ENCODE measurements around the gene CD248.

CD248 gene

DNA sequence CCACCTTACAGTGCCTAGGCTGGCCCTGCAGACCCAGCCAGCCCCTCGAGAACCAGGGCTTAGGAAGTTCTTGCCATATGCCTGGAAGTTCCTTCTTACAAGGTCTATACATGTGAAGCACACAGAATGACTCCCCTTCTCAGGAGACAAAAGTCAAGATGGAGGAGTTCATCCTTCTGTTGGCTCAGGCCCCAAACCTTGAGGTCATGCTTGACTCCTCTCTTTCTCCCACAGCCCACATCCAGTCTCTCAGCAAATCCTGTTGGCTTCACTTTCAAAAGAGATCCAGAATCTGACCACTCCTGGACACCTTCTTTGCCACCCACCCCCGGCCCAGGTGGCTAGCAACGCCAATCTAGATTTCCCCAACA is 1.7 kb upstream of the CD248 start:
- FAIRE-seq = no peak
- TF ChIP-seq, protein P1, sequence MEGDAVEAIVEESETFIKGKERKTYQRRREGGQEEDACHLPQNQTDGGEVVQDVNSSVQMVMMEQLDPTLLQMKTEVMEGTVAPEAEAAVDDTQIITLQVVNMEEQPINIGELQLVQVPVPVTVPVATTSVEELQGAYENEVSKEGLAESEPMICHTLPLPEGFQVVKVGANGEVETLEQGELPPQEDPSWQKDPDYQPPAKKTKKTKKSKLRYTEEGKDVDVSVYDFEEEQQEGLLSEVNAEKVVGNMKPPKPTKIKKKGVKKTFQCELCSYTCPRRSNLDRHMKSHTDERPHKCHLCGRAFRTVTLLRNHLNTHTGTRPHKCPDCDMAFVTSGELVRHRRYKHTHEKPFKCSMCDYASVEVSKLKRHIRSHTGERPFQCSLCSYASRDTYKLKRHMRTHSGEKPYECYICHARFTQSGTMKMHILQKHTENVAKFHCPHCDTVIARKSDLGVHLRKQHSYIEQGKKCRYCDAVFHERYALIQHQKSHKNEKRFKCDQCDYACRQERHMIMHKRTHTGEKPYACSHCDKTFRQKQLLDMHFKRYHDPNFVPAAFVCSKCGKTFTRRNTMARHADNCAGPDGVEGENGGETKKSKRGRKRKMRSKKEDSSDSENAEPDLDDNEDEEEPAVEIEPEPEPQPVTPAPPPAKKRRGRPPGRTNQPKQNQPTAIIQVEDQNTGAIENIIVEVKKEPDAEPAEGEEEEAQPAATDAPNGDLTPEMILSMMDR (IDR thresholded peaks at IDR 0.05; ENCODE audit: insufficient read depth, missing control alignments) = no peak
- no peak for DNase-seq (ENCODE audit: insufficient read length, low spot score)

DNA sequence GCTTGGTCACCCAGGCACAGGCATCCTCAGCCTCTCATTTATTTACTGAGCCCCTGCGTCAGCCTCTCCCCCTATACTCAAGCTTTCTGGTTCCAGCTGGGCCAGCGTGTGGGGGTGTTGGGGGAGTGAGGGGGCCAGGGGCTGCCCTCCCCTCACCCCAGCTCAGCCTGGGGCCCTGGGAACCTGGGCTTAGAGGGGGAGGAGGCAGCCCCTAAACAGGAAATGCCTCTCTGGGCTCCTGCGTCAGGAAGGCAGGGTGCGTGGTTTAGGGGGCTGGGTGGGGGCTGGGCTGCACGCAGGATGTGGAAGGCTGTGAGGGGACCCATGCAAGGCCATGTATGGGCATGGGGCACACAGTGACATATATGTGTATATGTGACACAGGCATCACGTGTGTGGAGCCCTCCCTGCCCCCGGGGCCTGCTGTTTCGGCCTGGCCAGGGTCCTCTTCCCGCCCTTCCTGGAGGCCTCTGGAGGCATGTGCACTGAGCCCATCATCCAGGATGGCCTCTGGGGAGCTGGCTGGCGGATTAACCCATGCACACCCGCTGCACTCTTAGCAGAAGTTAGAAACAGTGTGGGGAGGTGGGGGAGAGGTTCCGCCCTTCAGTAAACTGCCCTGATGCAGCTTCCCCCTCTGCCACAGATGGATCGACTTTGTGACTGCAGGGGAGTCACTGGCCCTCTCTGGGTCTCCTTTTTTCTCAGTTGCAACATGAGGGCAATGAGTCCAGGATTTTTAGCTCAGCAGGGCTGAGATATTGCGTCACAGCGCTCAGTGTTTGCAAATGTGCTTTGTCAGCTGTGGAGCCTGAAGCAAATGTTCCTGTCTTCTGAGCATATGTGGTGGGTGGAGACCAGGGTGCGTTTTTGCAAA is 1.1 kb upstream of the CD248 start:
- no peak for DNase-seq (ENCODE audit: insufficient read length, low spot score)
- FAIRE-seq = no peak
- TF ChIP-seq, protein P1 (IDR thresholded peaks at IDR 0.05; ENCODE audit: insufficient read depth, missing control alignments) = no peak

DNA sequence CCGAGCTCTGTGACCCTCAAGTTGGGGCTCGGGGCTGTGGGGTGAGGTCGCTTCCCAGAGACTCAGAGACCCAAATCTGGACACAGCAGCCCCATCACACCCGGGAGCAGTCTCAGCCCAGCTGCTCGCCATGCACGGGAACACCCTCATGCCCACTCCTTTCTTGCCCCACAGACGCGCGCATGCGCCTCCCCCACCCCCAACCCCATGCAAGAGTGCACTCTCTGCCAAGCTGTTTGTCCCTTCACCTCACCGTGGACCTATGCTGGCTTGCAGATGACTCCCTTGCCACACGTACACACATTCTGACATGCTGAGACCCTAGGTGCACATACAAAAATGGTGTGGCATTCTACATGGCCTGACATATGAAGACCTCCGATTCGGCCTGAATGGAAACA is 478 bp upstream of the CD248 start:
- no peak for DNase-seq (ENCODE audit: insufficient read length, low spot score)

DNA sequence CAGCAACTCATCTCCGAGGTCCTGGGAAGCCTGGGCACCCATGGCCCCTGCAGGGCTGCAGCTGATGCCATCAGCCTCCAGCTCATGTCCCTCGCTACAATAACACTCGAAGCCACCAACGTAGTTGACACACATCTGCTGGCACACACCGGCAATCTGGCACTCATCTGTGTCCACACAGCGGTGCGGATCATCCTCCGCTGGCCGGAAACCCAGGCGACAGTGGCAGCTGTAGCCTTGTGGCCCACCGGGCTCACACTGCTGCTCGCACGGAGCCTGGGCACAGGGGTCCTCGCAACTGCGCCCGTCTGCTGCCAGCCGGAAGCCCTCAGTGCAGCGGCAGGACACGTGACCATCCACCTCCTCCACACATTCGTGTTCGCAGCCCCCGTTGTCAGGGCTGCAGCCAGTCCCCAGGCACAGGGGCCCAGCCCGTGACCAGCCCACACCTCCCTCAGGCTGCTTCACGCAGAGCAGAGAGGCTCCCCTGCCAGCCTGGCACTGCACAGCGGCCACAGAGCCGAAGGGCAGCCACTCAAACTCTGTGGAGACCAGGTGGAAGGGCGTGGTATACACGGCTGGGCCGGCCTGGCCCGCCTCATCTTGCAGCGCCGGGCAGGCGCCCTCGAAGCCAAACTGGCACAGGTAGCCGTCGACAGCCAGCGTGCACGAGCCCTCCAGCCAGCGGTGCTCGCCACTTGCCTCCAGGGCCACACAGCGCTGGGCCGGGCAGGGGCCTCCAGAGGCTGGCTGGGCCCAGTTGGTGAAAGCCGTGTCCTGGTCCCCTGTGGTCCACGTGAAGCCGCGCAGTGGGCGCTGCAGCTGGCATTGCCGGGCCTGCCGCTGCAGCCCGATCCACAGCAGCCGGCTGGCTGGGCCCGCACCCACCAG is 678 bp downstream of the CD248 start:
- FAIRE-seq (no peak), DNase-seq (ENCODE audit: insufficient read length, low spot score) (no peak)
- TF ChIP-seq, protein P1 (IDR thresholded peaks at IDR 0.05; ENCODE audit: insufficient read depth, missing control alignments) = no peak

More for the DNA sequence above, 478 bp upstream of the CD248 start:
- no peak for FAIRE-seq
- TF ChIP-seq, protein P1 (IDR thresholded peaks at IDR 0.05; ENCODE audit: insufficient read depth, missing control alignments) = no peak

DNA sequence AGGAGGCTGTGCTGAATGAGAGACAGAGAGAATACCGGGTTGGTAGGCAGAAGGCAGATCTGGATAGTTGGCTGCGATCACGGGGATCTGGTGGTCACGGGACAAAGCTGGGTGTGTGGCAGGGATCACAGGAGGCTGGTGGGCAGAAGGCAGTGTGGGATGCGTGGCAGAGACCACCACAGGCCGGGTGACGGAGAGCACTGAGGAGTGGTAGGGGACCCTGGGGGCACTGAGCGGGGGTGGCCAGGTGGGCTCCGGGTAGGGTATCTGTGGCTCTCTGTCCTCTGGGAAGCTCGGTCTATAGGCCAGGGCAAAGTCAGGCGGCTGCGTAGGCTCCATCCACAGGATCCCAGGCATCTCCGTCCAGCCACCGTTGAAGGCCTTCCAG is 1.4 kb downstream of the CD248 start:
- no peak for FAIRE-seq
- TF ChIP-seq, protein P1 (IDR thresholded peaks at IDR 0.05; ENCODE audit: insufficient read depth, missing control alignments) = no peak
- no peak for DNase-seq (ENCODE audit: insufficient read length, low spot score)

DNA sequence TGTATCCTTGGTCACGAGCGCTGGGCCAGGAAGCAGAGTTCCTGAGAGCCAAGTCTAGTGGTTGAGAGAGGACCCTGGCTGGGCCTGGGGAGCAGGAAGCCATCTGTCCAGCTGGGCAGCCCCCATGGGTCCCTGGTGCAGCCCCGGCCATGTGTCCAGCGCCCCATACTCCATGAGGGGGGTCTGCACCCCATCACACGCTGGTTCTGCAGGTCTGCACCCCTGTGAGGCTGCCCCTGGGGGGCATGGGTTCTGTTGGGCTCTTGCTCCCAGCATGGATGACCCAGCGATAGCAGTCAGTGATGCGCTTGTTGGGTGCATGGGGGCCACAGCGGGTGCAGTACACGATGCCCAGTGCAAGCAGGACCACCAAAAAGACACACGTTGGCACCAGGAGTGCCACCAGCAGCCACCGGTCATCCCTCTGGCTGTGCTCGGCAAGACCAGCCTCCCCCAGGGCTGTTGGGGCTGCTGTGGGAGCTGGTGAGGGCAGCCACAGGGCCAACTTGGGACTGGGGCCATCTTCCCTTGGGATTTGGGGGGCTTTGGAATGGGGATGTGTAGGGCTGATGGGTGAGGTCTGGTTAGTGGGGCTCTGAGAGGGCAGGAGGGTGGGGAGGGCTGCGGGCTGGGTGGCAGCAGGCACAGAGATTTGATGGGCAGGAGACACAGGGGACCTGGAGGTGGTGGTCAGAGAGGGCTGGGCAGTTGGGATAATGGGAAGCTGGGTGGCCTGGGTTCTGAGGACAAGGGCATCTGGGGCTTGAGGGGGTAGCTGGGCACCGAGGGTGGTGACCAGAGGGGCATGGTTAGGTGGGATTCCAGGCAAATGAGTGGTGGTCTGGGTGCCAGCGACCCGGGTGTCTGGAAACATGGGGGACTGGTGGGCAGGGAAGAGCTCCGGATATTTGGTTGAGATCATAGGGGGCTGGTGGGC is 2.0 kb downstream of the CD248 start:
- FAIRE-seq = no peak
- no peak for DNase-seq (ENCODE audit: insufficient read length, low spot score)

More for the DNA sequence above, 2.0 kb downstream of the CD248 start:
- TF ChIP-seq, protein P1 (IDR thresholded peaks at IDR 0.05; ENCODE audit: insufficient read depth, missing control alignments) = no peak

Measured in D721Med (cell line).